NT2/D1 (cell line): Measurements from ENCODE around the gene CDHR4.
"Not testable (repeated sequence)": the region's sequence is repeated elsewhere in the genome, so short reads cannot be mapped to it uniquely, and the experiment has no call there.

Source experiments
- DNase-seq: peaks from one replicate; pipeline ENCODE4 v3.0.0-alpha.2; 2011; ENCODE audit warnings: low read depth, low spot score
- H3K27me3 ChIP-seq: 2 replicates; pipeline ENCODE4 v1.6.0; 2011; ENCODE audit warnings: mild to moderate bottlenecking; ENCODE audit not compliant: insufficient read length, insufficient read depth
- H3K36me3 ChIP-seq: 2 replicates; pipeline ENCODE4 v1.6.1; 2011; ENCODE audit warnings: mild to moderate bottlenecking, low read length, mixed read lengths; ENCODE audit not compliant: insufficient read depth, insufficient read length
- H3K4me1 ChIP-seq: 2 replicates; pipeline ENCODE4 v1.5.1; 2011; ENCODE audit not compliant: insufficient read depth, insufficient read length
- H3K4me3 ChIP-seq: 2 replicates; pipeline ENCODE4 v1.5.1; 2011; ENCODE audit warnings: low read depth; ENCODE audit not compliant: insufficient read length
- H3K9ac ChIP-seq: 2 replicates; pipeline ENCODE4 v1.6.0; 2011; ENCODE audit warnings: low read depth; ENCODE audit not compliant: insufficient read length
- H3K9me3 ChIP-seq: 2 replicates; pipeline ENCODE4 v1.5.1; 2011; ENCODE audit warnings: mild to moderate bottlenecking, low read length; ENCODE audit not compliant: insufficient read depth
- SUZ12 ChIP-seq: IDR thresholded peaks from 2 replicates; pipeline ENCODE4 v1.6.1; 2011; ENCODE audit not compliant: insufficient read length, insufficient read depth; ENCODE audit errors: extremely low read depth
- YY1 ChIP-seq: IDR thresholded peaks from 2 replicates; pipeline ENCODE4 v1.6.1; 2011; ENCODE audit not compliant: insufficient read length, insufficient read depth
- ZNF274 ChIP-seq: IDR thresholded peaks from 2 replicates; pipeline ENCODE4 v1.6.1; 2011; ENCODE audit warnings: mild to moderate bottlenecking, low read depth, low read length

Gene CDHR4

GRCh38 chr3:49839193-49839809, 39.6 kb upstream of the CDHR4 start:
- Histone ChIP-seq H3K9ac (peak overlapping the region; percentile 11), H3K4me3 (no peak overlapping the region), H3K27me3 (no peaks in the 10 kb centered on the region), H3K4me1 (peaks cover 8% of the 10 kb centered on the region), H3K36me3 (peaks cover 80% of the 10 kb centered on the region), H3K9me3 (no peaks in the 10 kb centered on the region)
- DNase-seq, result peak; percentile 42
- TF ChIP-seq YY1 (no peak), ZNF274 (no peak), SUZ12 (no peak)

- Histone ChIP-seq H3K9me3 (no peaks in the 10 kb centered on the region), H3K9ac (no peak overlapping the region), H3K27me3 (no peaks in the 10 kb centered on the region), H3K4me3 (no peak overlapping the region), H3K4me1 (no peaks in the 10 kb centered on the region), H3K36me3 (peaks cover 69% of the 10 kb centered on the region)
- DNase-seq, result no peak
- TF ChIP-seq YY1 (no peak), SUZ12 (no peak), ZNF274 (no peak)
These were observed 31.7 kb upstream of the CDHR4 start for GRCh38 chr3:49831341-49831740.

DNA sequence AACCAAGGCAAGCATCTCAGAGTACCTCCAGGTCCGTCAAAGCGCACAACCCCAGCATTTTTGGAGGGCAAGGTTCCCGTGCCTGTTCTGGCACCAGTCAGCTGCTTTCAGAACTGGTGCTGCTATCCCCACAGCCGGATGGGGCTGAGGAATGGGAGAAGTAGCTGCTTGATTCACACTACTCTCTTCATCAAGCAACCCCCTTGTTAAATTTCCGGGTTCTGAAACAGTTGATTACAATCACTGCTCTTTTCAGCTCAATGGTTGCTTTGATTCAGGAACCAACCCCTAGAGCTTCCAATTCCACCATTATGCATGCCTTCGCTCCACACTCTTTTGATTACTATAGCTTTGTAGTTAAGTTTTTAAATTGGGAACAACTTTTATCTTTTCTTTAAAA, 26.3 kb upstream of the CDHR4 start:
- Histone ChIP-seq H3K36me3 (peaks cover 34% of the 10 kb centered on the region), H3K9ac (no peak overlapping the region), H3K27me3 (no peaks in the 10 kb centered on the region), H3K4me3 (no peak overlapping the region), H3K4me1 (no peaks in the 10 kb centered on the region), H3K9me3 (no peaks in the 10 kb centered on the region)
- no peak for DNase-seq
- no peak for TF ChIP-seq ZNF274
- TF ChIP-seq SUZ12, result no peak
- TF ChIP-seq YY1, result no peak

GRCh38 chr3:49823131-49823530, 23.5 kb upstream of the CDHR4 start:
- not testable (repeated sequence) for H3K4me3 ChIP-seq, H3K27me3 ChIP-seq, H3K9ac ChIP-seq, DNase-seq, H3K9me3 ChIP-seq, H3K4me1 ChIP-seq, H3K36me3 ChIP-seq

DNA sequence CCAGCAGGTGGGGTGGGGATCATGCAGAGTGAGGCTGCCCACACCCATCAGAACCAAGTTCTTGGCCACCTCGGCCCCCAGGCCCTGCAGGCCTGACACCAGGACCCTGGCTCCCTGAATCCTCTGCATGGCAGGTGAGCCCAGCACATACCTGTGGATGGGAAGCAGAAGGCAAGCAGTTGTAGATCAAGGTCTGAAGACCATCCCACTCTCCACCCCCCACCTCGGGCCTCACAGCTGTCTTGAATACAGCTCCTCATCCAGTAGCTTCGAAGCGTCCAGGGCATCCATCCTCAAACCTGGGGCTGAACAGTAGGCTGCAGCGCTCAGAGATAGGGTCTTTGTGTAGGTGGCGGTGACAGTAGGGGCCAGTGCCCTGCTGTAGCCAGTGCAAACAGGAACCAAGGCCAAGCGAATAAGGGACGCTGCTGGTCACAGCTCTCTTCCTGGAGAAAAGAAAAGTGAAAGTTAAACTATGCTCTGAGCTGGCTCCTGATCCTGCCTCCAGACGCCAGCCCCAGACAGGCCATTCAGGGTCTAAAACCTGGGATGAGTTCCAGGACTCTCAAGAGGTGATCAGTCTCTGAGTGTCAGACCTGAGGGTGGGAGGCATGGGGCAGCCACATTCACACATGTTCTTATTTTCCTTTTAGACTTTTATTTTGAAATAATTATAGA, 14.0 kb upstream of the CDHR4 start, which contains the start of gene UBA7:
Gene UBA7 (minus strand): TSS at position 457 of the 678 bp plus-strand sequence. CDS start 166 bp downstream, at position 291.
- DNase-seq, result no peak
- TF ChIP-seq ZNF274 (no peak), YY1 (no peak), SUZ12 (no peak)
- Histone ChIP-seq H3K4me1 (no peaks in the 10 kb centered on the region), H3K27me3 (no peaks in the 10 kb centered on the region), H3K36me3 (no peaks in the 10 kb centered on the region), H3K9ac (no peak within 1 kb of the TSS), H3K4me3 (no peak within 1 kb of the TSS), H3K9me3 (no peaks in the 10 kb centered on the region)

DNA sequence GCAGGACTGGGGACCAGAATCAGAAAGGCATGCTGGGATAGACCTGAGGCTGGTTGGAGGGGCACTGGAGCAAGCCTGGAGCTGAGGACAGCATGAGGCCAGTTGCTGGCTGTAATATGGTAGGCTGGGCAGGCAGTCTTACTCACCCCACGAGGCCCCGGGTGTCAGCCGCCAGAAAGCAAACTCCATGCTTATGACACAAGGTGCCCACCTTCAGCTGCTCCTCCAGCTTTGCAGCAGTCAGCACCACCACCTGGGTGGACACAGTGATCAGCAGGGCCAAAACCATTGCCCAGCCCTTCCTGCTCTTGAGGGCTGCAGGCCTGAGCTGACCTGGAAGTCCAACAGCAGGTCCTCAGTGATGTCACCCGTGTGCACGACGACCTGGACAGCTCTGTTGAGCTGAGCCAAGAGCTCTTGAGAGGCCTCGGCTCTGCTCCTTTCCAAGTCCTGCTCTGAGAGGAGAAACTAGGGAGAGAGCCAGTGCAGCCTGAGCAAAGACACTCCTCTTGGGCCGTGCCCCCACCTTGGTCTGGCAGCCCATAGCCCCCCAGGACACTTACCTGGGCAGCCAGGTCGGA, 13.3 kb upstream of the CDHR4 start:
- no peak overlapping the region for H3K4me3 ChIP-seq
- H3K9me3 ChIP-seq, result no peaks in the 10 kb centered on the region
- H3K4me1 ChIP-seq, result no peaks in the 10 kb centered on the region
- no peak for TF ChIP-seq SUZ12
- no peak for TF ChIP-seq ZNF274
- no peak for TF ChIP-seq YY1
- DNase-seq, result no peak
- H3K9ac ChIP-seq, result no peak overlapping the region
- no peaks in the 10 kb centered on the region for H3K27me3 ChIP-seq
- H3K36me3 ChIP-seq, result no peaks in the 10 kb centered on the region

DNA sequence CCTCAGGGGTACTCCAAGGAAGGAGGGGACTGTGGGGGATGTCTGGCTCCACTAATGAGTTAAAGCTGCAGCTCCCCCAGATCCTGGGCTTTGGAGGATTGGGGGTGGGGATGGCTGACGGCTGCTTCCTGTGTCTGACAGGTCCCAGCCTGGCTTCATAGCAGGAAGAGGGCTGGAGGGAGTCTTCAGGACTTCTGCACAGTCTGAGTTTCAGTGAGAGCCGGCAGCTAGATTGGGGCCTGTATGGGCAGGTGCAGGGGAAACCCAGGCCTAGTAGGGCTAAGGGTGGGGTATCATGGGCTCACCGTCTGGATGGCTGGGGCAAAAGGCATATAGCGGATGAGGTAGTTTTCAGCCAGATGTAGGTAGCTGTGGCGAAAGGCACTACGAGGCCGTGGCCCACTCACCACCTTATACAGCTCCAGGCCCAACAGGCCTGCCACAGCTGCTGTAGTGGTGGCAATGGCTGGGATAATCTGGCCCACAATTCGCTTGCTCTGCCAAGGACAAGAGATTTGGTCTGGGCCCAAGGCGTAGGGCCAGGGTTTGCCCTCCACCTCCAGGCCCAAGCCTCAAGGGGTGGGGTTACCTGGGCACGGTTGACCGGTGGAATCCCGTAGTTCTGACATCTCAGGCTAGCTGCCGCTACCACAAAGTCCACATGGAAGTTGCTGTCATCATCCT, 7.9 kb upstream of the CDHR4 start:
- Histone ChIP-seq H3K36me3 (no peaks in the 10 kb centered on the region), H3K4me3 (no peak overlapping the region), H3K4me1 (peaks cover 26% of the 10 kb centered on the region), H3K27me3 (peaks cover 25% of the 10 kb centered on the region), H3K9me3 (no peaks in the 10 kb centered on the region), H3K9ac (no peak overlapping the region)
- DNase-seq, result no peak
- TF ChIP-seq SUZ12 (no peak), YY1 (no peak), ZNF274 (no peak)
